IPS DF 6.9 (cell line): ENCODE results near the gene SMIM5.
"Not testable (repeated sequence)": the region's sequence is repeated elsewhere in the genome, so short reads cannot be mapped to it uniquely, and the experiment has no call there.

ENCODE experiments used
- DNase-seq: peaks from one replicate; pipeline ENCODE4 v3.0.0-alpha.2; 2013; ENCODE audit warnings: low read depth, low spot score
- H3K27ac ChIP-seq: one replicate; pipeline ENCODE4 v1.5.1; 2013; ENCODE audit warnings: low read length, control low read depth
- H3K27me3 ChIP-seq: 2 replicates; pipeline ENCODE4 v1.6.1; 2013; ENCODE audit warnings: mild to moderate bottlenecking, low read length; ENCODE audit not compliant: control insufficient read depth, insufficient read depth
- H3K36me3 ChIP-seq: 2 replicates; pipeline ENCODE4 v1.6.1; 2013; ENCODE audit warnings: low read length; ENCODE audit not compliant: control insufficient read depth, insufficient read depth
- H3K4me1 ChIP-seq: 2 replicates; pipeline ENCODE4 v1.6.1; 2013; ENCODE audit warnings: low read length; ENCODE audit not compliant: control insufficient read depth, insufficient read depth
- H3K4me3 ChIP-seq: 2 replicates; pipeline ENCODE4 v1.5.1; 2013; ENCODE audit warnings: mild to moderate bottlenecking, low read length
- H3K9me3 ChIP-seq: 2 replicates; pipeline ENCODE4 v1.6.1; 2013; ENCODE audit warnings: low read length, inconsistent platforms; ENCODE audit not compliant: control insufficient read depth, insufficient read depth
- WGBS: extraction: QIAGEN DNeasy Blood & Tissue Kit; methylation state at CpG from one replicate; pipeline ENCODE4 v1.1.7; 2013; ENCODE audit warnings: mixed read lengths, missing lambda C conversion rate; ENCODE audit not compliant: insufficient read length, insufficient coverage; 5-methylcytosine and 5-hydroxymethylcytosine counted together

The SMIM5 gene

DNA sequence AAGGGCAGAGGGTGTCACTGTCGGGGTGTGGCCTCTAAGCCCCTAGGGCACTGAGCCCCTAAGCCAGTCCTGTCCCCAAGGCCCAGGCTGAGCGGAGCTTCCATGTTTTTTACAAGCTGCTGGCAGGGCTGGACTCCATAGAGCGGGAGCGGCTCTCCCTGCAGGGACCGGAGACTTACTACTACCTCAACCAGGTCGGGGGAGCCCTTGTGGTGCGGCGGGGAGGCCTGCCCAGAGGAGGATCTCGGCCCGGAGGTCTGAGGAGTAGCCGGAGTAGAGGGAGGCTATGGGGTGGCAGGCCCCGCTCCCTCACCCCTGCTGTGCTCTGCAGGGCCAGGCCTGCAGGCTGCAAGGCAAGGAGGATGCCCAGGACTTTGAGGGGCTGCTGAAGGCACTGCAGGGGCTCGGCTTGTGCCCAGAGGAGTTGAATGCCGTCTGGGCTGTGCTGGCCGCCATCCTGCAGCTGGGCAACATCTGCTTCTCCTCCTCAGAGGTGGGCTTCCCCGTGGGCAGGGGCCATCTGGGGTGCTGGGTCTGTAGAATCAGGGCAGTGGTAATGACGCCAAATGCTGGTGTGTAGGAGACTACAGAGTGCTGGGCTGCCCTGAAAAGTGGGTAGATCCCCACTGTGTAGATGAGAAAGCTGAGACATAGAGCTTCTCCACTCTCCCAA, 40.8 kb upstream of the SMIM5 start:
- Histone ChIP-seq H3K4me3 (no peak overlapping the region), H3K36me3 (no peaks in the 10 kb centered on the region), H3K4me1 (peaks cover 3% of the 10 kb centered on the region), H3K27ac (no peak overlapping the region), H3K27me3 (no peaks in the 10 kb centered on the region), H3K9me3 (no peaks in the 10 kb centered on the region)
- no peak for DNase-seq
- WGBS, result no CpG with 5 or more reads among the region's 17 CpGs

DNA sequence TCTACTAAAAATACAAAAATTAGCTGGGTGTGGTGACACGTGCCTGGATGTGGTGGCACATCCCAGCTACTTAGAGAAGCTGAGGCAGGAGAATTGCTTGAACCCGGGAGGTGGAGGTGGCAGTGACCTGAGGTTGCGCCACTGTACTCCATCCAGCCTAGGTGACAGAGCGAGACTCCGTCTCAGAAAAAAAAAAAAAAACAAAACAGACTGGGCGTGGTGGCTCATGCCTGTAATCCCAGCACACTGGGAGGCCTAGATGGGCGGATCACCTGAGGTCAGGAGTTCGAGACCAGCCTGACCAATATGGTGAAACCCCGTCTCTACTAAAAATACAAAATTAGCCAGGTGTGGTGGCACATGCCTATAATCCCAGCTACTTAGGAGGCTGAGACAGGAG, 39.8 kb upstream of the SMIM5 start:
- H3K36me3 ChIP-seq, DNase-seq, H3K4me3 ChIP-seq, H3K9me3 ChIP-seq, H3K27me3 ChIP-seq, H3K27ac ChIP-seq, H3K4me1 ChIP-seq: not testable (repeated sequence)
- no CpG with 5 or more reads among the region's 9 CpGs for WGBS

DNA sequence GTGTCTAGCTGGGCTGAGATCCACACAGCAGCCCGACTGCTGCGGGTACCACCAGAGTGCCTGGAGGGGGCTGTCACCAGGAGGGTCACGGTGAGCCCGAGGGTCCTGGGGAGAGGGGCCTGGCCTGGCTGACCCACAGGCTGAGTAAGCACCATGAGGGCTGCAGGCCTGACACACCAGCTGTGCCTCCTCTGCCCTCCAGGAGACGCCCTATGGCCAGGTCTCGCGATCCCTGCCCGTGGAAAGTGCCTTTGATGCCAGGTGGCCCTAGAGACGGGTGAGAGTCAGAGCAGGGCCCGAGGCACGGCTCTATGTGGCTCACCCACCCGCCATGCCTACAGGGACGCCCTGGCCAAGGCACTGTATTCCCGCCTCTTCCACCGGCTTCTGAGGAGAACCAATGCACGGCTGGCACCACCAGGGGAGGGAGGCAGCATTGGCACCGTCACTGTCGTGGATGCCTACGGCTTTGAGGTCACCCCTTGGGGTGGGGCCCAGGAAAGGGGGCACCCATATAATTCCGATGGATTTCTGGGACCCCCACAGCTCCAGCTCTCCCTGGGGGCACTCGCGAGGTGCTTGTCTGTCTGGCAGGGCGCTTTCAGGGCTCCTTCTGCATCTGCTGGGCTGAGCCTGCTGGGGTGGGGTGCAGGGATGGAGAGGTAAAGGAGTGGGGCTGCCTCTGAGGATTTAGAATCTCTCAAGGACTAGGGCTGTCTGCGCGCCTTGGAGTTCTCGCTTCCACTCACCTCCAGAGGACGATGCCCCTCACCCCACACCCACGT, 38.5 kb upstream of the SMIM5 start:
- DNase-seq, result no peak
- peaks cover under 1% of the 10 kb centered on the region; the same call in 1 of the 2 replicates for H3K4me1 ChIP-seq
- no peak overlapping the region for H3K4me3 ChIP-seq
- no peaks in the 10 kb centered on the region for H3K27me3 ChIP-seq
- no peaks in the 10 kb centered on the region for H3K9me3 ChIP-seq
- no peaks in the 10 kb centered on the region for H3K36me3 ChIP-seq
- H3K27ac ChIP-seq, result no peak overlapping the region
- no CpG with 5 or more reads among the region's 28 CpGs for WGBS

- Histone ChIP-seq H3K27me3 (no peaks in the 10 kb centered on the region), H3K9me3 (no peaks in the 10 kb centered on the region), H3K27ac (no peak overlapping the region), H3K4me3 (no peak overlapping the region), H3K4me1 (no peaks in the 10 kb centered on the region), H3K36me3 (no peaks in the 10 kb centered on the region)
- no CpG with 5 or more reads among the region's 13 CpGs for WGBS
- DNase-seq, result no peak
Observed at GRCh38 chr17:75595284-75595919, 37.8 kb upstream of the SMIM5 start.

- Histone ChIP-seq H3K9me3 (no peaks in the 10 kb centered on the region), H3K4me1 (no peaks in the 10 kb centered on the region), H3K4me3 (no peak overlapping the region), H3K27me3 (no peaks in the 10 kb centered on the region), H3K27ac (no peak overlapping the region), H3K36me3 (no peaks in the 10 kb centered on the region)
- no CpG with 5 or more reads among the region's 6 CpGs for WGBS
- DNase-seq, result no peak
Observed at GRCh38 chr17:75595920-75596313, 37.3 kb upstream of the SMIM5 start.

- H3K27ac ChIP-seq, result no peak overlapping the region
- no peak overlapping the region for H3K4me3 ChIP-seq
- no peak for DNase-seq
- H3K9me3 ChIP-seq, result no peaks in the 10 kb centered on the region
- WGBS, result no CpG with 5 or more reads among the region's 17 CpGs
- no peaks in the 10 kb centered on the region; the same call in 1 of the 2 replicates for H3K4me1 ChIP-seq
- H3K36me3 ChIP-seq, result no peaks in the 10 kb centered on the region
- no peaks in the 10 kb centered on the region for H3K27me3 ChIP-seq
Observed at GRCh38 chr17:75596320-75597087, 36.7 kb upstream of the SMIM5 start.

DNA sequence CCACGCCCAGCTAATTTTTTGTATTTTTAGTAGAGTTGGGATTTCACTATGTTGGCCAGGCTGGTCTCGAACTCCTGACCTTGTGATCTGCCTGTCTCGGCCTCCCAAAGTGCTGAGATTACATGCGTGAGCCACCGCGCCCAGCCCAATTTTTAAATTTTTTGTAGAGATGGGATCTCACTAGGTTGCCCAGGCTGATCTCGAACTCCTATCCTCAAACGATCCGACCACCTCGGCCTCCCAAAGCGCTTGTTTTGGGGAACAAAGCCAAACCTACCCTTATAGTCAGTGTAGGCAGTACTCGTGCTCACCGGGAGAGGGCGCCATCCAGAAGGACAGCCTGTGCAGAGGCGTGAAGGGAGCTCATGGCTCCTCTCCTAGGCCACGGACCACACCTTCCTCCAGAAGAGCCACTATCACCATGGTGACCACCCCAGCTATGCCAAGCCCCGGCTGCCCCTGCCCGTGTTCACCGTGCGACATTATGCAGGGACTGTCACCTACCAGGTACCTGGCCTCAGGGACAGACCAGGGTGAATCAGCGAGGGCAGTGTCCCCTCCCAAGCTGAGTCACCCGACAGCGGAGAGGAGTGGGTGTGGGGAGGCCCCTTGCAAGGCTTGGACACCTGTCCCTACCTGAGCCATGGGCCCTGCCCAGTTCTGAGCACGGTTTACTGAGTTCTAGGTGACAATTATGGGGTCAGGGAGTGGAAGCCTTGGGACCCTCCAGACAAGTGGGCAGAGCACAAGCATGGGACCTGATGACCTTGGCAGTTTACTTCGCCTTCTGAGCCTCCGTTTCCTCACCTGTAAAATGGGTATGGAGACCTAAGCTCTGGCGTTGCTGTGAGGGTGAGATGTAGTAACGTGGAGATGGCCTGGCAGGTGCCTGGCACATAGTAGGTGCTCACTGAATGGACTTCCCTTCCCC, 31.9 kb upstream of the SMIM5 start:
- no peaks in the 10 kb centered on the region for H3K9me3 ChIP-seq
- no peak overlapping the region for H3K27ac ChIP-seq
- DNase-seq, result no peak
- no CpG with 5 or more reads among the region's 28 CpGs for WGBS
- no peak overlapping the region for H3K4me3 ChIP-seq
- no peaks in the 10 kb centered on the region; the same call in 1 of the 2 replicates for H3K4me1 ChIP-seq
- no peaks in the 10 kb centered on the region for H3K36me3 ChIP-seq
- H3K27me3 ChIP-seq, result no peaks in the 10 kb centered on the region

- WGBS, result no CpG with 5 or more reads among the region's 12 CpGs
- Histone ChIP-seq H3K9me3 (no peaks in the 10 kb centered on the region), H3K27ac (no peak overlapping the region), H3K27me3 (no peaks in the 10 kb centered on the region), H3K4me1 (no peaks in the 10 kb centered on the region; the same call in 1 of the 2 replicates), H3K4me3 (no peak overlapping the region), H3K36me3 (no peaks in the 10 kb centered on the region)
- DNase-seq, result no peak
Observed at GRCh38 chr17:75602644-75603043, 30.6 kb upstream of the SMIM5 start.

DNA sequence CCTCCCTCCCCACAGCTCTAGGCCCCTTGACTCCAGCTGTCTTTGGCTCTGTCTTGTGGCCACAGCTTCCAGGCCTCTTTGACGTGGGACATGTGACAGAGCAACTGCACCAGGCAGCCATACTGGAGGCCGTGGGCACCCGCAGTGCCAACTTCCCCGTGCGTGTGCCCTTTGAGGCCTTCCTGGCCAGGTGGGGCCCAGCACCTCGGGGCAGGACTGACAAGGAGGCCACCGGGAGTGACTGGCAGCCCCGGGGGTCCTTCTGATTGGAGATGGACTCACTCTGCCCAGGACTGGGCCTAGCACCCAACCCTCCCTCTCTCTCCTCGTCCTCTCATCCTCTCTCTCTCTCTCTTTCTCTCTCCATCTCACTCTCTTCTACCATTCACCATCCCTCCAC, 30.1 kb upstream of the SMIM5 start:
- Histone ChIP-seq H3K9me3 (no peaks in the 10 kb centered on the region), H3K27me3 (no peaks in the 10 kb centered on the region), H3K36me3 (no peaks in the 10 kb centered on the region), H3K4me1 (no peaks in the 10 kb centered on the region; the same call in 1 of the 2 replicates), H3K4me3 (no peak overlapping the region), H3K27ac (no peak overlapping the region)
- no peak for DNase-seq
- 100% methylated on average over 1 of the region's 9 CpGs for WGBS
